GM12878 (cell line): Measurements from ENCODE around the gene LSP1. TPM values are rescaled to one million over a fixed set of nuclear protein-coding genes. Genes with fewer than 3 reads are reported as not detected.

ENCODE experiments used
- ATAC-seq: fragments of 200-7000 bp; cut with Tn5 transposase; 3 replicates; pipeline ENCODE4 v1.9.1; 2020; ENCODE audit warnings: mild to moderate bottlenecking, moderate library complexity
- BruUV-seq: library from RNA; stranded (reverse); fragments of 400-500 nt; replicated peaks from 2 replicates; lab custom pipeline; 2021; lab: Mats Ljungman, UMichigan
- CTCF ChIA-PET: fragments of 300-600 bp; sonication (Branson Sonifier 250); formaldehyde crosslinking; extraction: SDS; loops from one replicate; lab custom pipeline; 2021; ENCODE audit warnings: inconsistent platforms; lab: Yijun Ruan, JAX
- POLR2A ChIA-PET: fragments of 350-600 bp; formaldehyde crosslinking; extraction: SDS; loops from one replicate; lab custom pipeline; 2021; ENCODE audit warnings: inconsistent platforms; lab: Charles Lee
- RAD21 ChIA-PET: fragments of 300-600 bp; sonication (Branson Sonifier 250); formaldehyde crosslinking; loops from one replicate; lab custom pipeline; 2023; ENCODE audit warnings: antibody characterized with exemption; ENCODE audit not compliant: unreplicated experiment; lab: Charles Lee
- SMC1A ChIA-PET: fragments of 300-600 bp; sonication (Branson Sonifier 250); formaldehyde crosslinking; loops from one replicate; lab custom pipeline; 2023; ENCODE audit not compliant: unreplicated experiment, uncharacterized antibody; lab: Charles Lee
- DNase-seq: peaks from one replicate; pipeline ENCODE4 v3.0.0-alpha.2; 2011; ENCODE audit warnings: low read depth, low spot score
- FAIRE-seq: peaks from 3 replicates; lab custom pipeline; 2011; peaks lifted over from hg19 to GRCh38; lab: Jason Lieb, UNC
- H2AFZ ChIP-seq: 2 replicates; pipeline ENCODE4 v1.6.0; 2011; ENCODE audit warnings: low read depth, low read length, control low read depth; ENCODE audit not compliant: control insufficient read depth
- H3K27ac ChIP-seq: 2 replicates; pipeline ENCODE4 v1.5.1; 2011; ENCODE audit warnings: control low read depth; ENCODE audit not compliant: control insufficient read depth, insufficient read depth
- H3K27me3 ChIP-seq, 2 experiments: replicated peaks in 1 of 2; 2 replicates each; pipeline versions ENCODE4 v1.6.0 to v1.6.1; 2011; ENCODE audit warnings: low read length in 1 of 2; ENCODE audit not compliant: control insufficient read depth in 2 of 2, insufficient read depth in 2 of 2
- H3K36me3 ChIP-seq, 2 experiments: 2 replicates each; pipeline ENCODE4 v1.5.1; 2011; ENCODE audit warnings: low read length in 1 of 2; ENCODE audit not compliant: control insufficient read depth in 2 of 2, insufficient read depth in 2 of 2
- H3K4me1 ChIP-seq: 2 replicates; pipeline ENCODE4 v1.6.1; 2011; ENCODE audit warnings: mild to moderate bottlenecking, low read length, moderate library complexity, mixed read lengths; ENCODE audit not compliant: control insufficient read depth, insufficient read depth
- H3K4me2 ChIP-seq: 2 replicates; pipeline ENCODE4 v1.6.0; 2011; ENCODE audit warnings: control low read depth; ENCODE audit not compliant: control insufficient read depth, insufficient read depth
- H3K4me3 ChIP-seq: fragments of 200-600 bp; sonication (generic); 2 replicates; pipeline ENCODE4 v1.5.1; 2016
- H3K79me2 ChIP-seq: 2 replicates; pipeline ENCODE4 v1.6.0; 2011; ENCODE audit warnings: low read length; ENCODE audit not compliant: control insufficient read depth, insufficient read depth
- H3K9ac ChIP-seq: 2 replicates; pipeline ENCODE4 v1.8.0; 2011; ENCODE audit warnings: low read length, control low read depth, mixed read lengths; ENCODE audit not compliant: control insufficient read depth, insufficient read depth
- H3K9me3 ChIP-seq: replicated peaks from 3 replicates; pipeline ENCODE4 v1.5.1; 2011; ENCODE audit warnings: mild to moderate bottlenecking, low read length; ENCODE audit not compliant: control insufficient read depth, insufficient read depth
- H4K20me1 ChIP-seq: 2 replicates; pipeline ENCODE4 v1.6.0; 2011; ENCODE audit not compliant: control insufficient read depth, insufficient read depth
- KLF5 ChIP-seq: fragments of 450-650 bp; IDR thresholded peaks from 2 replicates; pipeline ENCODE4 v1.6.1; 2014; ENCODE audit warnings: mild to moderate bottlenecking; ENCODE audit not compliant: partially characterized antibody
- SIX5 ChIP-seq: IDR thresholded peaks from 2 replicates; pipeline ENCODE4 v1.6.1; 2011; ENCODE audit warnings: mild to moderate bottlenecking, low read depth, low read length, moderate library complexity; ENCODE audit not compliant: severe bottlenecking
- TARDBP ChIP-seq: IDR thresholded peaks from 2 replicates; pipeline ENCODE4 v1.6.1; 2016; ENCODE audit warnings: borderline replicate concordance
- WRNIP1 ChIP-seq: IDR thresholded peaks from 2 replicates; pipeline ENCODE4 v1.6.1; 2011; ENCODE audit warnings: low read depth, low read length, improper control_type of control experiment, borderline replicate concordance
- ZNF274 ChIP-seq: IDR thresholded peaks from one replicate; pipeline ENCODE4 v1.8.0; 2011; ENCODE audit not compliant: insufficient read length, insufficient read depth
- WGBS: methylation state at CpG from one replicate; pipeline ENCODE4 v1.1.6; 2016; ENCODE audit warnings: low lambda C conversion rate; ENCODE audit not compliant: insufficient replicate concordance, insufficient coverage; ENCODE audit errors: missing lambda C conversion rate; 5-methylcytosine and 5-hydroxymethylcytosine counted together
- in situ Hi-C: fragments of 300-500 bp; cut with MboI; formaldehyde crosslinking; loops from 9 replicates; pipeline ENCODE4 v1.14.3; 2018; ENCODE audit warnings: mixed read lengths
- intact Hi-C: fragments of 100-400 bp; cut with micrococcal nuclease; formaldehyde crosslinking; loops from one replicate; pipeline ENCODE4 v1.14.2; 2022; ENCODE audit not compliant: unreplicated experiment
- polyA plus RNA-seq, 11 experiments: library from polyadenylated mRNA; depleted of rRNA in 4 of 11; unstranded in 6 of 11; stranded (reverse) in 5 of 11; fragments of >200 nt; fragmentation: Nextera tagmentation in 4 of 11; fragmentation: Illumina TruSeq in 1 of 11; extraction: Ambion mirVana in 4 of 11; extraction: Trizol in 1 of 11; gene quantifications; 1 replicate in 1 of 11; 2 replicates in 10 of 11; pipeline versions ENCODE4 v1.2.1 to v1.2.3, GENCODE V29; 2011 to 2016; ENCODE audit warnings: inconsistent platforms in 2 of 11, missing spikeins in 2 of 11, low read depth in 1 of 11
- total RNA-seq, 4 experiments: library from RNA; depleted of rRNA in 3 of 4; stranded (reverse); fragments of >200 nt in 3 of 4; fragmentation: Illumina TruSeq in 1 of 4; extraction: Trizol in 1 of 4; gene quantifications; 2 replicates each; pipeline versions ENCODE4 v1.2.1 to v1.2.3, GENCODE V29; 2013 to 2021
- TF ChIP-seq, protein P1 (sequence below): fragments of 450-650 bp; IDR thresholded peaks from 2 replicates; pipeline ENCODE4 v1.6.1; 2017; ENCODE audit warnings: low read depth, mild to moderate bottlenecking, moderate library complexity
- TF ChIP-seq, protein P2 (sequence below): IDR thresholded peaks from 2 replicates; pipeline ENCODE4 v1.6.1; 2012; ENCODE audit warnings: low read depth, low read length, improper control_type of control experiment
- TF ChIP-seq, protein P3 (sequence below): IDR thresholded peaks from 2 replicates; pipeline ENCODE4 v1.6.1; 2012; ENCODE audit warnings: low read depth, low read length, improper control_type of control experiment
- TF ChIP-seq, protein P4 (sequence below): fragments of 450-650 bp; formaldehyde crosslinking; IDR thresholded peaks from 2 replicates; pipeline ENCODE4 v1.4.0; 2020; ENCODE audit warnings: mild to moderate bottlenecking, moderate library complexity

Gene LSP1
- total and polyA plus RNA-seq, 10 of the 15 experiments (the other 5 are each of a cell fraction or from before 2014, with no cell fraction given), result 19.2 to 488 (median 369) TPM

DNA sequence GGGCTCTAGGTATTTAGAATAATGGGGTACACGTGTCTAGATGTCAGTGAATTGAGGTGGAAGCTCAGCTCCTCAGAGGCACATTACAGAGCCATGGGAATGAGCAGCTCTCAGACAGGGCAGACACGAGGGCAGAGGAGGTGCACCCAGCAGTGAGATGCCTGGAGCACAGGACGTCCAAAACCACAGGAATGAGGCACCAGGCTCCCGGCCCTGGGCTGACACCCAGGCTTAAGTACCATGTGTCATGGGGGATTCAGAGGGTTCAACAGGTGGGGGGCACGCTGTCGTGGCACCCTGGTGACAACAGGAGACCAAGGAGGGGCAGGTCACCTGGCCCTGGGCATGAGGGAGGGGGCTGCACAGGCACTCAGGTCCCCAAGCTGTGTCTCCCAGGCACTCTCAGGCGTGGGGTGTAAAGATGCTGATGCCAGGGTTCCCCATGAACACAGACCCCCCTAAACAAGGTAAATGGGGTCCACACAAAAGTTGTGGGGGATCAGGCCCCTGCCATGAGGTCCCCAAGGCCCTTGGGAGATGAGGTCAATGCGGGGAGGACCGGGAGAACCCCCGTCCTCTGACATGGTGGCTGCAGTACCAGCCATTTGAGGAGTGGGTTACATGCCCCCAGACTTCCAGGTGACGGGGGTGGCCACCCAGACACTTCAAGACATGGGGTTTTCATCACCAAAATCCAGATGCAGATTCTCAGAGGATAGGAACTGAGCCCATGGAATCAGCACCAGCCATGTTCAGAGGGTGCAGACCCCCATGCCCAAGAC lies 23.7 kb upstream of the LSP1 start:
- no peaks in the 10 kb centered on the region for H3K36me3 ChIP-seq
- 5% methylated on average over 11 of the region's 11 CpGs for WGBS
- no peak overlapping the region for H3K4me2 ChIP-seq
- H2AFZ ChIP-seq, result no peak overlapping the region
- H3K4me3 ChIP-seq, result no peak overlapping the region
- no peaks in the 10 kb centered on the region for H3K79me2 ChIP-seq
- no peak for FAIRE-seq
- DNase-seq, result no peak
- TF ChIP-seq, protein P1, sequence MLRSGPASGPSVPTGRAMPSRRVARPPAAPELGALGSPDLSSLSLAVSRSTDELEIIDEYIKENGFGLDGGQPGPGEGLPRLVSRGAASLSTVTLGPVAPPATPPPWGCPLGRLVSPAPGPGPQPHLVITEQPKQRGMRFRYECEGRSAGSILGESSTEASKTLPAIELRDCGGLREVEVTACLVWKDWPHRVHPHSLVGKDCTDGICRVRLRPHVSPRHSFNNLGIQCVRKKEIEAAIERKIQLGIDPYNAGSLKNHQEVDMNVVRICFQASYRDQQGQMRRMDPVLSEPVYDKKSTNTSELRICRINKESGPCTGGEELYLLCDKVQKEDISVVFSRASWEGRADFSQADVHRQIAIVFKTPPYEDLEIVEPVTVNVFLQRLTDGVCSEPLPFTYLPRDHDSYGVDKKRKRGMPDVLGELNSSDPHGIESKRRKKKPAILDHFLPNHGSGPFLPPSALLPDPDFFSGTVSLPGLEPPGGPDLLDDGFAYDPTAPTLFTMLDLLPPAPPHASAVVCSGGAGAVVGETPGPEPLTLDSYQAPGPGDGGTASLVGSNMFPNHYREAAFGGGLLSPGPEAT, result no peak
- TF ChIP-seq WRNIP1 (no peak), SIX5 (no peak), TARDBP (no peak), KLF5 (no peak), ZNF274 (no peak)
- TF ChIP-seq, protein P2, sequence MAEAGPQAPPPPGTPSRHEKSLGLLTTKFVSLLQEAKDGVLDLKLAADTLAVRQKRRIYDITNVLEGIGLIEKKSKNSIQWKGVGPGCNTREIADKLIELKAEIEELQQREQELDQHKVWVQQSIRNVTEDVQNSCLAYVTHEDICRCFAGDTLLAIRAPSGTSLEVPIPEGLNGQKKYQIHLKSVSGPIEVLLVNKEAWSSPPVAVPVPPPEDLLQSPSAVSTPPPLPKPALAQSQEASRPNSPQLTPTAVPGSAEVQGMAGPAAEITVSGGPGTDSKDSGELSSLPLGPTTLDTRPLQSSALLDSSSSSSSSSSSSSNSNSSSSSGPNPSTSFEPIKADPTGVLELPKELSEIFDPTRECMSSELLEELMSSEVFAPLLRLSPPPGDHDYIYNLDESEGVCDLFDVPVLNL, result no peak
- TF ChIP-seq, protein P3, sequence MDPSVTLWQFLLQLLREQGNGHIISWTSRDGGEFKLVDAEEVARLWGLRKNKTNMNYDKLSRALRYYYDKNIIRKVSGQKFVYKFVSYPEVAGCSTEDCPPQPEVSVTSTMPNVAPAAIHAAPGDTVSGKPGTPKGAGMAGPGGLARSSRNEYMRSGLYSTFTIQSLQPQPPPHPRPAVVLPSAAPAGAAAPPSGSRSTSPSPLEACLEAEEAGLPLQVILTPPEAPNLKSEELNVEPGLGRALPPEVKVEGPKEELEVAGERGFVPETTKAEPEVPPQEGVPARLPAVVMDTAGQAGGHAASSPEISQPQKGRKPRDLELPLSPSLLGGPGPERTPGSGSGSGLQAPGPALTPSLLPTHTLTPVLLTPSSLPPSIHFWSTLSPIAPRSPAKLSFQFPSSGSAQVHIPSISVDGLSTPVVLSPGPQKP, result no peak
- TF ChIP-seq, protein P4, sequence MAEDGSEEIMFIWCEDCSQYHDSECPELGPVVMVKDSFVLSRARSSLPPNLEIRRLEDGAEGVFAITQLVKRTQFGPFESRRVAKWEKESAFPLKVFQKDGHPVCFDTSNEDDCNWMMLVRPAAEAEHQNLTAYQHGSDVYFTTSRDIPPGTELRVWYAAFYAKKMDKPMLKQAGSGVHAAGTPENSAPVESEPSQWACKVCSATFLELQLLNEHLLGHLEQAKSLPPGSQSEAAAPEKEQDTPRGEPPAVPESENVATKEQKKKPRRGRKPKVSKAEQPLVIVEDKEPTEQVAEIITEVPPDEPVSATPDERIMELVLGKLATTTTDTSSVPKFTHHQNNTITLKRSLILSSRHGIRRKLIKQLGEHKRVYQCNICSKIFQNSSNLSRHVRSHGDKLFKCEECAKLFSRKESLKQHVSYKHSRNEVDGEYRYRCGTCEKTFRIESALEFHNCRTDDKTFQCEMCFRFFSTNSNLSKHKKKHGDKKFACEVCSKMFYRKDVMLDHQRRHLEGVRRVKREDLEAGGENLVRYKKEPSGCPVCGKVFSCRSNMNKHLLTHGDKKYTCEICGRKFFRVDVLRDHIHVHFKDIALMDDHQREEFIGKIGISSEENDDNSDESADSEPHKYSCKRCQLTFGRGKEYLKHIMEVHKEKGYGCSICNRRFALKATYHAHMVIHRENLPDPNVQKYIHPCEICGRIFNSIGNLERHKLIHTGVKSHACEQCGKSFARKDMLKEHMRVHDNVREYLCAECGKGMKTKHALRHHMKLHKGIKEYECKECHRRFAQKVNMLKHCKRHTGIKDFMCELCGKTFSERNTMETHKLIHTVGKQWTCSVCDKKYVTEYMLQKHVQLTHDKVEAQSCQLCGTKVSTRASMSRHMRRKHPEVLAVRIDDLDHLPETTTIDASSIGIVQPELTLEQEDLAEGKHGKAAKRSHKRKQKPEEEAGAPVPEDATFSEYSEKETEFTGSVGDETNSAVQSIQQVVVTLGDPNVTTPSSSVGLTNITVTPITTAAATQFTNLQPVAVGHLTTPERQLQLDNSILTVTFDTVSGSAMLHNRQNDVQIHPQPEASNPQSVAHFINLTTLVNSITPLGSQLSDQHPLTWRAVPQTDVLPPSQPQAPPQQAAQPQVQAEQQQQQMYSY (CRISPR knock-in tag), result no peak
- in situ Hi-C loops, result no loop called here
- SMC1A ChIA-PET, result interaction anchor here (5.9 kb wide), 1 partner anchor 135 kb away, joined by 65 read pairs; no protein-coding TSS in a partner anchor
- H3K27ac ChIP-seq, result no peak overlapping the region
- H3K27me3 ChIP-seq, result no peaks in the 10 kb centered on the region; a peak in 2 of 4 replicates
- no peaks in the 10 kb centered on the region for H3K9me3 ChIP-seq
- no peaks in the 10 kb centered on the region for H4K20me1 ChIP-seq
- no TSS peak for BruUV-seq
- intact Hi-C loops, result no loop called here
- H3K4me1 ChIP-seq, result no peaks in the 10 kb centered on the region
- CTCF ChIA-PET, result interaction anchor here (6.3 to 7.9 kb wide), 2 partner anchors 136 to 176 kb away, joined by 56 to 187 read pairs; no protein-coding TSS in a partner anchor
- POLR2A ChIA-PET, result no interaction called here
- no peak overlapping the region for H3K9ac ChIP-seq
- RAD21 ChIA-PET, result interaction anchor here (0.9 to 1.6 kb wide), 2 partner anchors 135 to 176 kb away, joined by 4 to 6 read pairs; no protein-coding TSS in a partner anchor
- no peak for ATAC-seq
